ENCODE measurements around the gene MED14. TPM values are rescaled to one million over a fixed set of nuclear protein-coding genes. Genes with fewer than 3 reads are reported as not detected.

The MED14 gene
- total and polyA plus RNA-seq, 2 experiments from 2014 or later, result 16.0 to 31.9 TPM

GRCh38 chrX:40773188-40773587 lies 37.8 kb upstream of the MED14 start:
- H3K9me3 ChIP-seq (ENCODE audit: low read depth), result no peaks in the 10 kb centered on the region
- no peaks in the 10 kb centered on the region for H3K9me2 ChIP-seq (replicated peaks; ENCODE audit: insufficient read depth)
- H3K27ac ChIP-seq, result no peak overlapping the region
- H3K36me3 ChIP-seq (replicated peaks; ENCODE audit: insufficient read depth, low read depth), result no peaks in the 10 kb centered on the region
- no peak overlapping the region for H2AFZ ChIP-seq
- H3K4me1 ChIP-seq (ENCODE audit: insufficient read depth), result no peaks in the 10 kb centered on the region
- no peak for DNase-seq (ENCODE audit: low spot score)
- no peaks in the 10 kb centered on the region for H3K79me2 ChIP-seq
- WGBS (ENCODE audit: low lambda C conversion rate, missing lambda C conversion rate), result 82% methylated on average over 7 of the region's 7 CpGs
- H3K27me3 ChIP-seq, result no peaks in the 10 kb centered on the region
- H4K20me1 ChIP-seq (ENCODE audit: insufficient read depth, poor library complexity, severe bottlenecking), result no peaks in the 10 kb centered on the region
- no peak overlapping the region for H3K4me2 ChIP-seq
- H3K4me3 ChIP-seq, result no peak overlapping the region
- no peak for TF ChIP-seq EZH2phosphoT487 (IDR thresholded peaks at IDR 0.05; ENCODE audit: low read depth, severe bottlenecking, unreplicated experiment)

DNA sequence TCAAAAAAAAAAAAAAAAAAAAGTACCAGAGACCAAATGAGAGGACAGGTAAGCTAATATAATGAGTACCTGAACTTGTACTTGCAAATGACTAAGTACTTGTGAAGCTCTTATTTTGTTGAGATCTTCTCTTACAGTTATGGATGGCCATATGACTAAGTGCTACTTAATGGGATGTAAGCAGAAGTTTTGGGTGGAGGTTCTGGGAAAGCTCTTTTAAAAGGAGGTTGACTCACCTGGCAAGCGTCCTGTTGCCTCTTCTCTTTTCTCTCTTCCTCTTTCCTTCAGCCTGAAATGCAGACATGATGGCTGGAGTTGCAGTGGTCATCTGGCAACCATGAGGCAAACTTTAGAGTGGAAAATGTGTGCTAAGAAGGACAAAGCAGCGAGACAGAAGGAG lies 36.9 kb upstream of the MED14 start:
- Histone ChIP-seq H3K27ac (no peak overlapping the region), H3K4me2 (no peak overlapping the region), H3K4me1 (ENCODE audit: insufficient read depth) (no peaks in the 10 kb centered on the region), H3K4me3 (no peak overlapping the region), H3K9me3 (ENCODE audit: low read depth) (no peaks in the 10 kb centered on the region), H2AFZ (no peak overlapping the region), H4K20me1 (ENCODE audit: insufficient read depth, poor library complexity, severe bottlenecking) (no peaks in the 10 kb centered on the region), H3K9me2 (replicated peaks; ENCODE audit: insufficient read depth) (no peaks in the 10 kb centered on the region), H3K79me2 (no peaks in the 10 kb centered on the region), H3K36me3 (replicated peaks; ENCODE audit: insufficient read depth, low read depth) (no peaks in the 10 kb centered on the region), H3K27me3 (no peaks in the 10 kb centered on the region)
- WGBS (ENCODE audit: low lambda C conversion rate, missing lambda C conversion rate), result 65% methylated on average over 2 of the region's 2 CpGs
- DNase-seq (ENCODE audit: low spot score), result no peak
- no peak for TF ChIP-seq EZH2 (IDR thresholded peaks at IDR 0.05; ENCODE audit: borderline replicate concordance)

DNA sequence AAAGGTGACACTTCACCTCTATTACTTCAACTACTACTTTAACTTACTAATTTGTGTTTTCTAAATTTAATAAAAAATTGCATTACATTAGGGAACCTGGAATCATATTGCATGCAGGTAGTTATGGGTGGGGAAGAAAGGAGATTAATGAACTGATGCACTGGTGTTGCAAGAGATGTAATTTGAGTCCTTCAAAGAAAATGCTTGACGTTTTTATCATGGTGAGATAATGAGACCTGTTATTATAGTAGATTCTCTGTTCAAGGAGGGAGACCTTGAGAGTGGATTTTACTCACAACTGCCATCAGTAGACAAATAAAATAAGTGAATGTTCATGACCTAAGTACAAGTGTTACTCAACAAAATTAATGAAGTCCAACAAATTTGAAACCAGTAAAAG lies 26.4 kb upstream of the MED14 start:
- H3K4me2 ChIP-seq, result no peak overlapping the region
- H3K27me3 ChIP-seq, result no peaks in the 10 kb centered on the region
- no peaks in the 10 kb centered on the region for H3K36me3 ChIP-seq (replicated peaks; ENCODE audit: insufficient read depth, low read depth)
- no peak for DNase-seq (ENCODE audit: low spot score)
- H3K27ac ChIP-seq, result no peak overlapping the region
- H3K4me1 ChIP-seq (ENCODE audit: insufficient read depth), result peaks cover 6% of the 10 kb centered on the region
- TF ChIP-seq CTCF (IDR thresholded peaks at IDR 0.05; ENCODE audit: poor library complexity) (no peak), EZH2 (IDR thresholded peaks at IDR 0.05; ENCODE audit: borderline replicate concordance) (no peak), EZH2phosphoT487 (IDR thresholded peaks at IDR 0.05; ENCODE audit: low read depth, severe bottlenecking, unreplicated experiment) (no peak)
- H3K4me3 ChIP-seq, result no peak overlapping the region
- no peaks in the 10 kb centered on the region for H3K9me2 ChIP-seq (replicated peaks; ENCODE audit: insufficient read depth)
- H2AFZ ChIP-seq, result no peak overlapping the region
- H3K9me3 ChIP-seq (ENCODE audit: low read depth), result no peaks in the 10 kb centered on the region
- WGBS (ENCODE audit: low lambda C conversion rate, missing lambda C conversion rate), result 18% methylated on average over 1 of the region's 1 CpG
- no peaks in the 10 kb centered on the region for H3K79me2 ChIP-seq
- H4K20me1 ChIP-seq (ENCODE audit: insufficient read depth, poor library complexity, severe bottlenecking), result no peaks in the 10 kb centered on the region

- Histone ChIP-seq H3K36me3 (replicated peaks; ENCODE audit: insufficient read depth, low read depth) (no peaks in the 10 kb centered on the region), H3K27me3 (no peaks in the 10 kb centered on the region), H3K4me3 (no peak overlapping the region), H3K79me2 (no peaks in the 10 kb centered on the region), H3K9me3 (ENCODE audit: low read depth) (no peaks in the 10 kb centered on the region), H3K9me2 (replicated peaks; ENCODE audit: insufficient read depth) (no peaks in the 10 kb centered on the region), H3K4me2 (no peak overlapping the region), H3K4me1 (ENCODE audit: insufficient read depth) (peaks cover 11% of the 10 kb centered on the region), H4K20me1 (ENCODE audit: insufficient read depth, poor library complexity, severe bottlenecking) (no peaks in the 10 kb centered on the region), H3K27ac (no peak overlapping the region), H2AFZ (no peak overlapping the region)
- TF ChIP-seq EZH2 (IDR thresholded peaks at IDR 0.05; ENCODE audit: borderline replicate concordance) (no peak), CTCF (IDR thresholded peaks at IDR 0.05; ENCODE audit: poor library complexity) (no peak), EZH2phosphoT487 (IDR thresholded peaks at IDR 0.05; ENCODE audit: low read depth, severe bottlenecking, unreplicated experiment) (no peak)
- no peak for DNase-seq (ENCODE audit: low spot score)
- WGBS (ENCODE audit: low lambda C conversion rate, missing lambda C conversion rate), result 63% methylated on average over 1 of the region's 1 CpG
Observed at GRCh38 chrX:40759374-40759773, 24.0 kb upstream of the MED14 start.
